DND-41 (cell line): ENCODE data around the gene FHIT.

ENCODE experiments used
- CTCF ChIP-seq: IDR thresholded peaks from 2 replicates; pipeline ENCODE4 v1.5.1; 2012; ENCODE audit warnings: borderline replicate concordance, low read length, moderate library complexity, mild to moderate bottlenecking; ENCODE audit not compliant: poor library complexity, severe bottlenecking; ENCODE audit errors: extremely low read depth
- EZH2 ChIP-seq: IDR thresholded peaks from 3 replicates; pipeline ENCODE4 v1.6.1; 2012; ENCODE audit warnings: borderline replicate concordance, low read depth, mild to moderate bottlenecking, moderate library complexity, low read length, inconsistent platforms; ENCODE audit not compliant: severe bottlenecking

- no peak for TF ChIP-seq CTCF
- no peak for TF ChIP-seq EZH2
These were observed 447.8 kb downstream of the FHIT start for GRCh38 chr3:60803216-60804173.
